Immature natural killer cell (primary cell): ENCODE data around the gene CSN3. TPM values are rescaled to one million over a fixed set of nuclear protein-coding genes. Genes with fewer than 3 reads are reported as not detected.

Experiments
- polyA plus RNA-seq, 3 donors: library from polyadenylated mRNA; unstranded; fragments of 300-500 nt; fragmentation: Illumina TruSeq; gene quantifications; one replicate each; pipeline ENCODE4 v1.2.3, GENCODE V29; 2021

Gene CSN3
- polyA plus RNA-seq, 3 donors from 2014 or later: not detected

Other genes with a start within 250 kb of the CSN3 start
- not detected for gene STATH, start 246.6 kb upstream of the CSN3 start, polyA plus RNA-seq
- gene HTN3, start 214.1 kb upstream of the CSN3 start, polyA plus RNA-seq: not detected
- not detected for gene HTN1, start 192.2 kb upstream of the CSN3 start, polyA plus RNA-seq
- not detected for gene PRR27, start 88.4 kb upstream of the CSN3 start, polyA plus RNA-seq
- not detected for gene ODAM, start 46.9 kb upstream of the CSN3 start, polyA plus RNA-seq
- gene FDCSP, start 16.5 kb upstream of the CSN3 start, polyA plus RNA-seq: not detected
- not detected for gene CABS1, start 92.4 kb downstream of the CSN3 start, polyA plus RNA-seq
- not detected for gene SMR3A, start 118.2 kb downstream of the CSN3 start, polyA plus RNA-seq
- gene SMR3B, start 140.5 kb downstream of the CSN3 start, polyA plus RNA-seq: not detected
- not detected for gene OPRPN, start 155.3 kb downstream of the CSN3 start, polyA plus RNA-seq
- not detected for gene MUC7, start 229.6 kb downstream of the CSN3 start, polyA plus RNA-seq